Mucosa of rectum (tissue), 2 donors: ENCODE results near the gene KRTAP3-3.
"Not testable (repeated sequence)": the region's sequence is repeated elsewhere in the genome, so short reads cannot be mapped to it uniquely, and the experiment has no call there.

Experiments used
- H3K27ac ChIP-seq, 2 donors: one replicate each; pipeline ENCODE4 v1.7.0; 2013; ENCODE audit warnings: inconsistent platforms in 2 of 2, low read depth in 2 of 2, low read length in 2 of 2
- H3K27me3 ChIP-seq, 2 donors: one replicate each; pipeline ENCODE4 v1.7.0; 2013; ENCODE audit warnings: low read length in 2 of 2; ENCODE audit not compliant: control insufficient read depth in 2 of 2, insufficient read depth in 2 of 2
- H3K36me3 ChIP-seq, 2 donors: one replicate each; pipeline ENCODE4 v1.7.0; 2013; ENCODE audit warnings: low read length in 2 of 2; ENCODE audit not compliant: control insufficient read depth in 2 of 2, insufficient read depth in 2 of 2
- H3K4me1 ChIP-seq, 2 donors: one replicate each; pipeline ENCODE4 v1.7.0; 2013; ENCODE audit warnings: low read length in 2 of 2, mild to moderate bottlenecking in 1 of 2; ENCODE audit not compliant: control insufficient read depth in 2 of 2, insufficient read depth in 2 of 2
- H3K4me3 ChIP-seq, 2 donors: one replicate each; pipeline ENCODE4 v1.7.0; 2013; ENCODE audit warnings: low read length in 2 of 2
- H3K9ac ChIP-seq, 2 donors: one replicate each; pipeline ENCODE4 v1.7.0; 2013; ENCODE audit warnings: low read length in 2 of 2, low read depth in 1 of 2, mild to moderate bottlenecking in 1 of 2
- H3K9me3 ChIP-seq, 2 donors: one replicate each; pipeline ENCODE4 v1.7.0; 2013; ENCODE audit warnings: low read length in 2 of 2; ENCODE audit not compliant: control insufficient read depth in 2 of 2
- donor health status: healthy.
- donor health status: Normal muscosa, but diverticular disease.

Gene KRTAP3-3

DNA sequence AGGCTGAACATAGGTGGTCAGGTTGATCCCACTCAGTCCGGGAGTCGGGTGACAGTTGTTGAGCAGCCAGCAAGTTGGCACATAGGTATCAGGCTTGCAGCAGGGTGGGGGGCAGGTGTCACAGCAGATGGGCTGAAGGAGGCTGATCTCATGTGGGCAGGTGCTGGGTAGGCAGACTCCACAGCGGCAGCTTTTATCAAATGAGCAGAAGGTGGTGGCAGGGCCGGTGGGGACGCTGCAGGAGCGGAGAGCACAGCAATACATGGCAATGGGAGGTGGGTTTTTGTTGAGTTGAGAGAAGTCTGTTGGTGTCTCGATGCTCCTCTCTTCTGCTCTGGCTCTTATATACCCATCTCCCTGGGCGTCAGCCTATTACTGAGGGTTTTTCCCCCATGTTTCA lies 14.8 kb upstream of the KRTAP3-3 start, which contains the start of gene KRTAP3-1:
TSS of gene KRTAP3-1 (minus strand) at position 318 of the 400 bp plus-strand sequence. CDS start at position 264, 54 bp downstream.
- Histone ChIP-seq H3K27me3 (peaks cover 0 to 3% of the 10 kb centered on the region in 2 donors), H3K27ac (no peak within 1 kb of the TSS), H3K4me1 (no peaks in the 10 kb centered on the region), H3K36me3 (no peaks in the 10 kb centered on the region), H3K9ac (no peak within 1 kb of the TSS), H3K9me3 (no peaks in the 10 kb centered on the region), H3K4me3 (no peak within 1 kb of the TSS)

DNA sequence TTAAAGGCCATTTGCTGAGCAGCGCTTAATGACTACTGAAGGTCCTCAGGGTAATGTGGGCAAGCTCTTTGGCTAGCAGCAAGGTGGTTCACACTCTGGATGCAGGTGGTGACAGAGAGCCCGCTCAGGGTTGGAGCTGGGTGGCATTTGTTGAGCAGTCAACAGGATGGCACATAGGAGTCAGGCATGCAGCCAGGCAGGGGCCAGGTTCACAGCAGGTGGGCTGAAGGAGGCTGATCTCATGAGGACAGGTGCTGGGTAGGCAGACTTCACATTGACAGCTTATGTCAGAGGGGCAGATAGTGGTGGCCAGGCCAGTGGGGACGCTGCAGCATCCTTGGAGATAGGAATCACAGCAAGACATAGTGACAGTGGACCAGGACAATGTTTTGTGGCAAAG lies 10.4 kb upstream of the KRTAP3-3 start:
- Histone ChIP-seq H3K9me3 (no peaks in the 10 kb centered on the region), H3K27ac (no peak overlapping the region), H3K36me3 (no peaks in the 10 kb centered on the region), H3K9ac (no peak overlapping the region), H3K4me1 (no peaks in the 10 kb centered on the region), H3K27me3 (peaks cover 3% of the 10 kb centered on the region in 2 donors), H3K4me3 (no peak overlapping the region)

DNA sequence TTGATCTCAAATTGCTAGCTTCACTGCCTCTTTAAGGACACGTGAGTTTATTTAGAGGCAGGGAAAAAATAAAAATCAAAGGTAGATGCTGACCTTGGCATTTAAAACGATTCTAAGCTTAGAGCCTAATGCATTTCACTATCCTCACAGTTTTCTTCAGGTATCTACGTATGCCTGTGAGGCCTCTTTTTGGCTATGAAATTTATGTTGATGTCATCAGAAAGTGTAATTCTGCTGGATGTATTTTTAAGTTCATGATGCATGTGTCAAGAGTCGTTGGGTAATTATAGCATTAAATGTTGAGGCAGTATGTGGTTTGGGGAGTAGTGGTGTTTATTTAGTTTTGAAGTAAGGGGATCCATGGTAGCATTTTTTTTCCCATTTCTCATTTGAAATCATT lies 10.0 kb upstream of the KRTAP3-3 start:
- no peaks in the 10 kb centered on the region for H3K4me1 ChIP-seq
- H3K27ac ChIP-seq: no peak overlapping the region
- H3K9ac ChIP-seq: no peak overlapping the region
- H3K27me3 ChIP-seq: peaks cover 3% of the 10 kb centered on the region in 2 donors
- no peaks in the 10 kb centered on the region for H3K9me3 ChIP-seq
- no peaks in the 10 kb centered on the region for H3K36me3 ChIP-seq
- no peak overlapping the region for H3K4me3 ChIP-seq

DNA sequence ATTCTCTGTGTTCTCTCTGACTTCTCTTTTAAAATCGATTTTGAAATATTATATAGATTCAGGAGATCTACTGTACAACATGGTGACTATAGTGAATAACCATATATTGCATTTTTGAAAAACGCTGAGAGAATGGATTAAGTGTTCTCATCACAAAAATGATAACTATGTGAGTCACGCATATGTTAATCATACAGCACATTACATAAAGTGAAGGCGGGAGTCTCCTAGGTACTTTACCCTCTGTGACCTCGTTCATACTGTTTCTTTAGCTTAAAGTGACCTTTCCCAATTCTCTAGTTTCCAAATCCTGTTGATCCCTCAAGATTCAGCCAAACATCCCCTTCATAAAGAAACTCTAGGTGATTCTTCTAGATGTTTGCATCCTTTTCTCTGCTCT lies 8.8 kb upstream of the KRTAP3-3 start:
- no peak overlapping the region for H3K9ac ChIP-seq
- peaks cover 3% of the 10 kb centered on the region in 2 donors for H3K27me3 ChIP-seq
- no peaks in the 10 kb centered on the region for H3K4me1 ChIP-seq
- no peak overlapping the region for H3K4me3 ChIP-seq
- H3K27ac ChIP-seq: no peak overlapping the region
- H3K36me3 ChIP-seq: no peaks in the 10 kb centered on the region
- no peaks in the 10 kb centered on the region for H3K9me3 ChIP-seq

DNA sequence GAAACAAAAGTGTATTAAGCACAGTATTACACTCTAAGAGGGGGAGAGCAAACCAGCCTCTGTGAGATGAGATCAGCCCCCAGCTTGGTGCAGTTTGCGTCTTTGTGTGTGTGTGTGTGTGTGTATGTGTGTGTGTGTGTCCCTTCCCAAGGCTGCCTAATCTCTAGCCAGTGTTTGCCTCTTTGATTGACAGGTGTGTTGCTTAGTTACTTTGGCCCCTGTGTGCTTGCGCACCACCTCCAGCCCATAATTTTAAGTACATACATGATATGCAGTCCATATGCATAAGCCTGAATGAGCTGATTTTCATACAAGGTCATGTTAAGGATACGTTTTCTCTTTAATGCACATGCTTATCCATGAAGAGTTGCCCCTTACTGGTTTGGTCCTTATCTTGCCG lies 7.8 kb upstream of the KRTAP3-3 start:
- H3K4me1 ChIP-seq: no peaks in the 10 kb centered on the region
- no peaks in the 10 kb centered on the region for H3K36me3 ChIP-seq
- no peak overlapping the region for H3K27ac ChIP-seq
- no peak overlapping the region for H3K9ac ChIP-seq
- H3K9me3 ChIP-seq: no peaks in the 10 kb centered on the region
- peaks cover 3% of the 10 kb centered on the region in 2 donors for H3K27me3 ChIP-seq
- H3K4me3 ChIP-seq: no peak overlapping the region

DNA sequence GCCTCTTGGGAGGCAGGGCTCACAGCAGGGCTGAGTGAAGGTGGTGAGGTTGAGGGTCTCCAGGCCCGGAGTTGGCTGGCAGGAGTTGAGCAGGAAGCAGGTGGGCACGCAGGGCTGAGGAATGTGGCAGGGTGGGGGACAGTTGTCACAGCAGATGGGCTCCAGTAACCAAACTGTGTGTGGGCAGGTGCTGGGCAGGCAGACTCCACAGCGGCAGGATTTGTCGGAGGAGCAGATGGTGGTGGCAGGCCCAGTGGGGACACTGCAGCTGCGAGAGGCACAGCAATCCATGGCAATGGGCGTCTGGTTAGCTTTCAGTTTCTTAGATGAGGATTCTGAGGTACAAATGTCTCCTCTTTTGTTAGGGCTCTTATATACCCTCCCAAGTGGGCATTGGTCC lies 5.6 kb upstream of the KRTAP3-3 start, which contains the start of gene KRTAP3-2:
TSS of gene KRTAP3-2 (minus strand) at position 344 of the 400 bp plus-strand sequence. CDS start at position 291, 53 bp downstream.
- H3K27me3 ChIP-seq, H3K9me3 ChIP-seq, H3K4me3 ChIP-seq, H3K9ac ChIP-seq, H3K4me1 ChIP-seq, H3K27ac ChIP-seq, H3K36me3 ChIP-seq: not testable (repeated sequence)

DNA sequence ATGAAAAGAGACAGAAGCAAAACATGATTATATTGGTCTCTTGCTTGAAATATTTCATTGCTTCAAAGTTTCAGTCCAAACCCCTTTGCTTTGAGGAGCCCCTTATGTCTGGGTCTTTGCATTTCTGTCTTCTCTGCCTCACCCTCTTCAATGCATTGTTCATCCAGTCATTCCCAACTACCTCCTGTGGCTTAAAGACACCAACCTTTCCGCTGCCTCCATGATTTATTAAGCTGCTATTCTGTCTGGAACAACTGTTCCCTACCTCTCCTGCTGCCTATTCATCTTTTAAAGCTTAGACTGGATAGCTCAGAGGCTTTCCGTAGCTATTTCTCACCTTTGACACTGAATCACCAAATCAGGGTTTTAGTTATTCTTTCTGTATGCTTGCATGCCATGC lies 3.4 kb upstream of the KRTAP3-3 start:
- Histone ChIP-seq H3K36me3 (no peaks in the 10 kb centered on the region), H3K4me1 (no peaks in the 10 kb centered on the region), H3K27me3 (peaks cover 0 to 3% of the 10 kb centered on the region in 2 donors), H3K27ac (no peak overlapping the region), H3K4me3 (no peak overlapping the region), H3K9me3 (no peaks in the 10 kb centered on the region), H3K9ac (no peak overlapping the region)

DNA sequence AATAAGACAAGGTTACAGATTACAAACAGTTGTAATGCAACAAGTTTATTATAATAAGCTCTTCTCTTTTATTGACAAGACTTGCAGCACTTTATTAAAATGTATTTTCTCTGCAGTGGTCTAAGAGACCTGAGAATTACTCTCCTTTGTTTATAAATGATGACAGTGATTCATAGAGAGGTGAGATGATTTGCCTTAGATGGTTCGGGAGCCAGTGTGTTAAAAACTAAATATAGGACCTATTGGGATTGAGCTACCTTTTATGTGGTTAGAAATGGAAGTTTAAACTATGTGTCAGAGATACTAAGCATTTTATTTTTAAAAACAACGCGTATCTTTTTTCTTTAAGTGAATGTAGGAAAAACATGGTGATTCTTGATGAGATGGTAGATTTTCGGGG lies 2.9 kb upstream of the KRTAP3-3 start:
- no peak overlapping the region for H3K9ac ChIP-seq
- H3K36me3 ChIP-seq: no peaks in the 10 kb centered on the region
- no peaks in the 10 kb centered on the region for H3K4me1 ChIP-seq
- H3K27me3 ChIP-seq: peaks cover 0 to 3% of the 10 kb centered on the region in 2 donors
- H3K27ac ChIP-seq: no peak overlapping the region
- H3K9me3 ChIP-seq: no peaks in the 10 kb centered on the region
- no peak overlapping the region for H3K4me3 ChIP-seq

DNA sequence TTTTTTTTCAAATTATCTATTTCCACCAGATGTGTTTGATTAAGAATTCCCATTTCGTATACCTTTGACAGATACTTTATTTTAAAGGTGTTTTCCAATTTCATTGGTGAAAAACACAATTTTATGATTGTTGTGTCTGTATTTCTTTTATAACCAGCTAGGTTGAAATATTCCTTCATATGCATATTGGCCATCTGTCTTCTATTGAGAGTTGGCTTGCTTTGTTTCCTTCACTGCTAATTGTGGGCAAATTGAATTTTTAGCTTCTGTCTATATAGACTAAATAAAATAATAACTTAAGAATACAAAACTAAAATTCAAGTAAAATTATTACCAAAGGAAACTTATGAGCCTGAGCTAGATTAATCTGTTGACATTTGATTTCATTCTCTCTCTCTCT lies 1.2 kb upstream of the KRTAP3-3 start:
- H3K9ac ChIP-seq: no peak overlapping the region
- H3K9me3 ChIP-seq: no peaks in the 10 kb centered on the region
- no peak overlapping the region for H3K27ac ChIP-seq
- no peak overlapping the region for H3K4me3 ChIP-seq
- H3K36me3 ChIP-seq: no peaks in the 10 kb centered on the region
- H3K27me3 ChIP-seq: no peaks in the 10 kb centered on the region
- no peaks in the 10 kb centered on the region for H3K4me1 ChIP-seq

DNA sequence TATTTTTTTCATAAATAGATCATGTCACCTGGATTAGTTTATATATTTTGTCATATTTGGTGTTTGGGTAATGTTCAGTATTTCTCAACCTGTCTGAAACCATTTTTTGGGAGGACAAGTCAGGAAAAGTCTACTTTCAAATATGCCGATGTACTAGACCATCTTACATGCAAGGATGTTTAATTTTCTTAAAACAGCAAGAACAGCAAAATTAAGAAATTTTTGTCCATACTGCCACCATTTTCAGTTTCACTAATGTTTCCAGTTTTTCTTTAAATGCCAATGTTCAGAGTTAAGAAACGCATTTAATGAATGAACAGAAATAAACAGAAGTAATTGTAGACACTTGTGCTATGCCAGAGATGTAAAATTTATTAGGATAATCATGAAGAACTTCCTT lies 880 bp downstream of the KRTAP3-3 start:
- no peak overlapping the region for H3K9ac ChIP-seq
- no peaks in the 10 kb centered on the region for H3K27me3 ChIP-seq
- H3K36me3 ChIP-seq: no peaks in the 10 kb centered on the region
- H3K4me1 ChIP-seq: no peaks in the 10 kb centered on the region
- H3K27ac ChIP-seq: no peak overlapping the region
- no peak overlapping the region for H3K4me3 ChIP-seq
- H3K9me3 ChIP-seq: no peaks in the 10 kb centered on the region

DNA sequence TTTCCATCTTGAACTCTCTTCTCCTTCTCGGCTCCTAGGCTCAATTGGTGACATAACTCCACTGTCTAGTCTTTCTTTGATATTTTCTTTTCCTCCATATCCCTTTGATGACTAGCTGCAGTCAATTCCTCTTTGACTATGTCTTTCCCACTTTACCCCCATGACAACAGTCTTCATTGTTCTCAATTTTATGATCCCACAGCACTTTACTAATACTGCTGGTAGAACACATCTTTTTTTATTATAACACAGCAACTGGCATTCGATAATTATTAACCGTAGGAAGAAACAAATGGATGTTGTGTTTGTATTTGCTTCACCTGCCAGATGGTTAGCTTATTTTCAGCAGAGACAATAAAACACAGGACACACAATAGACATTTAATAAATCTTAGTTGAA lies 1.3 kb downstream of the KRTAP3-3 start:
- Histone ChIP-seq H3K9ac (no peak overlapping the region), H3K4me3 (no peak overlapping the region), H3K36me3 (no peaks in the 10 kb centered on the region), H3K27ac (no peak overlapping the region), H3K4me1 (no peaks in the 10 kb centered on the region), H3K27me3 (no peaks in the 10 kb centered on the region), H3K9me3 (no peaks in the 10 kb centered on the region)
